C4-2B (cell line): ENCODE measurements around the gene PLEKHG1.

ENCODE experiments used
- H3K27ac ChIP-seq: fragments of 450-650 bp; 2 replicates; pipeline ENCODE4 v1.5.1; 2017
- CTCF ChIP-seq: fragments of 450-650 bp; conservative IDR thresholded peaks from 2 replicates; pipeline ENCODE4 v1.5.1; 2017; ENCODE audit warnings: mild to moderate bottlenecking
- ZFX ChIP-seq: fragments of 450-650 bp; IDR thresholded peaks from 2 replicates; pipeline ENCODE4 v1.6.1; 2017

The PLEKHG1 gene

GRCh38 chr6:150566486-150566885, 33.2 kb upstream of the PLEKHG1 start:
- no peak overlapping the region for H3K27ac ChIP-seq
- TF ChIP-seq CTCF (no peak), ZFX (no peak)

GRCh38 chr6:150567380-150567779, 32.3 kb upstream of the PLEKHG1 start:
- no peak for TF ChIP-seq ZFX
- no peak for TF ChIP-seq CTCF
- H3K27ac ChIP-seq, result no peak overlapping the region

- H3K27ac ChIP-seq, result no peak overlapping the region
- TF ChIP-seq ZFX, result no peak
These were observed 31.8 kb upstream of the PLEKHG1 start for GRCh38 chr6:150567823-150568383.

GRCh38 chr6:150568560-150568959, 31.1 kb upstream of the PLEKHG1 start:
- no peak for TF ChIP-seq ZFX
- TF ChIP-seq CTCF, result no peak
- H3K27ac ChIP-seq, result no peak overlapping the region

- TF ChIP-seq CTCF (no peak), ZFX (no peak)
- H3K27ac ChIP-seq, result no peak overlapping the region
These were observed 30.5 kb upstream of the PLEKHG1 start for GRCh38 chr6:150569161-150569560.

GRCh38 chr6:150573041-150573681, 26.5 kb upstream of the PLEKHG1 start:
- TF ChIP-seq CTCF (no peak), ZFX (no peak)
- H3K27ac ChIP-seq, result no peak overlapping the region

GRCh38 chr6:150575836-150576235, 23.8 kb upstream of the PLEKHG1 start:
- TF ChIP-seq ZFX (no peak), CTCF (no peak)

More at GRCh38 chr6:150575836-150576235, 23.8 kb upstream of the PLEKHG1 start:
- no peak overlapping the region for H3K27ac ChIP-seq
